UCSD-AML1 (cell line): ENCODE measurements around the gene EIF4G3.
"Not testable (repeated sequence)": the region's sequence is repeated elsewhere in the genome, so short reads cannot be mapped to it uniquely, and the experiment has no call there.

Source experiments
- DNase-seq: peaks from one replicate; lab custom pipeline; 2025; ENCODE audit not compliant: unreplicated experiment; lab: John Stamatoyannopoulos, UW

Gene EIF4G3

DNA sequence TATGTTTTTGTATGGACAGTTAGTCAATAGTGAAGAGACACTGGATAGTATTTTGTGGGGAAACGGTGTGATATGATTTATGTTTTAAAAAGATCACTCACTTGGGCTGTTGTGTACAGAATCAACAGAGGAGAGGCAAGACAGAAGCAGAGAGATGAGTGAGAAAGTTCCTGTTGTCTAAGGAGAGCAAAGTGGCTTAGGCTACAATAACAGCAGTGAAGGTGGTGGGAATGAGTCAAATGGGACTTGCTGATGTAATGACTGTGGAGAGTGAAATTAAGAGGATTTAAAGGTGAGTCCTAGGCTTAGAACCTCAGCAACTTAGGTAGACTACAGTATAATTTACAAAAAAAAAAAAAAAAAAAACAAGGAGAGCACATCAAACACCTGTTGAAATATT, 220.4 kb downstream of the EIF4G3 start:
- DNase-seq, result no peak

DNA sequence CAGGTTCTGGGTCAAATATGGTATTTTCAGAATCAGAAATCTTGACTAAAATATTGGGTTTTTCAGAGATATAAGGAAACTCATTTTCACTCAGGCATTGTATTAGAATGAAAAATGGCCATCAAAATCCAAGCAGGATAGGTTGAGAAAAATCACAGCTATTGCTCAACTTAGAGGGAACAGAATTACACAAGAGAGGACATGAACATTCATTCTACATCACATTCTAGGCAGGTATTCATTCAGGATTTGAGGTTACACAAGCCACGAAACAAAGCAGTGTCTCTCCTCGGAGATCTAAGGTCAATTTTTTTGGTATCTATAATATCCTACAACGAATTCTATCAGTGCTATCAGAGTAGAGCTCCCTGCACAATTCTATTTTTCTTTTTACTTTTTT, 226.0 kb downstream of the EIF4G3 start:
- DNase-seq, result no peak

GRCh38 chr1:20949871-20950590, 226.7 kb downstream of the EIF4G3 start:
- no peak for DNase-seq

GRCh38 chr1:20948101-20948500, 228.6 kb downstream of the EIF4G3 start:
- DNase-seq, result no peak

GRCh38 chr1:20947409-20947808, 229.3 kb downstream of the EIF4G3 start:
- DNase-seq, result no peak

- no peak for DNase-seq
Observed at GRCh38 chr1:20936621-20937020, 240.1 kb downstream of the EIF4G3 start.

DNA sequence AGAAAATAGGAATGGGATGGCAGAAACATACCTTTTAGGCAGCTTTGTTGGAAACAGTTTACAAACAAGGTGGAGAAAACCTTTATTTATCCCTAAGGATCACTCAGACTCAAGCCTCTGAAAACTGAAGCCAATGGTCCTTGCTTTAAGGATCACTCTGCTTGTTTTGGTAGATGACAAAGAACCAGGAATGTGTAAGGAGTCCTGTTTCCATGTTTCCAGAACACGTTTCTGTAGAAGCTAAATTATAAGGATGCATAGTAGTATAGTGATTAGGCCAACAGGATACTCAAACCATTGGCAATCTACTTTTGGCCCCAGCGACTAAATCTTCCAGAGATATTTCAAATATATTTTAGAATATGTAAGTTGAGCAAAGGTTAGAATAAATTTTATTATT, 240.5 kb downstream of the EIF4G3 start:
- no peak for DNase-seq

GRCh38 chr1:20935717-20936116, 241.0 kb downstream of the EIF4G3 start:
- no peak for DNase-seq

- no peak for DNase-seq
Observed at GRCh38 chr1:20932437-20932977, 244.2 kb downstream of the EIF4G3 start.

DNA sequence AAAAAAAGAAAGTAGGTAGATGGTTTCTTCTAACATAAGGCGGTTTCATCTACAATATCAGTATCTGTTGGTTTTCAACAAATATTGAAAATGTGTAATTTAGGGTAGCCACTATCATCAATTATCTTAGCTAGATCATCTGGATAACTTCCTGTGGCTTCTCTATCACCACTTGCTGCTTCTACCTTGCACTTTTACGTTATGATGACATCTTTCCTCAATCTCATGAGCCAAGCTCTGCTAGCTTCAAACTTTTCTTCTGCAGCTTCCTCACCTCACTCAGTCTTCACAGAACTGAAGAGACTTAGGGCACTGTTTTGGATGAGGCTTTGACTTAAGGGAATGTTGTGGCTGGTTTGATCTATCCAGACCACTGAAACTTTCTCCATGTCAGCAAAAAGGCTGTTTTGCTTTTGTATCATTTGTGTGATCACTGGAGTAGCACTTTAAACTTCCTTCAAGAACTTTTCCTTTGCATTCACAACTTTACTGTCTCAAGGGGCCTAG, 244.7 kb downstream of the EIF4G3 start:
- DNase-seq, result no peak

DNA sequence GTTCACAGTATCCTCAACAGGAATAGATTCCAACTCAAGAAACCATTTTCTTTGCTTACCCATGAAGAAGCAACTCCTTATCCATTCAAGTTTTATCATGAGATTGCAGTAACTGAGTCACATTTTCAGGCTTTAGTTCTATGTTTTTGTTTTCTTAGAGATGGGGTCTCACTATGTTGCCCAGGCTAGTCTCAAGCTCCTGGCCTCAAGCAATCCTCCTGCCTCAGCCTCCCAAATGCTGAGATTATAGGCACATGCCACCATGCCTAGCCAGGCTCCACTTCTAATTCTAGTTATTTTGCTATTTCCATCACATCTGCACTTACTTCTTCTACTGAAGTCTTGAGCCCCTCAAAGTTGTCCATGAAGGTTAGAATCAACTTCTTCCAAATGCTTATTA, 246.3 kb downstream of the EIF4G3 start:
- no peak for DNase-seq

DNA sequence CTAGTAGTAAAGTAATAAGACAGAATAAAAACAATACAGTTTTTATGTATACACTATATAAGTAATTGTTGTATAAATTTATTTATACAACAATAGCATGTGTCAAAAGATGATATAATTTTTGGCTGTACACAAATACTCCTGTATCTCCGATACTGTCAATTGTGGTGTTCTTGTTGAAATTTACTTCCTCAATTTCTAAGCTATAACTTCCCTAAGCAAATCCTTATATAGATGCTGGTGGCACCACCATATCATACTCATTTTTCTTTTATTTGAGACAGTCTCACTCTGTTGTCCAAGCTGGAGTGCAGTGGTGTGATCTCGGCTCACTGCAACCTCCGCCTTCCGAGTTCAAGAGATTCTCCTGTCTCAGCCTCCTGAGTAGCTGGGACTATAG, 248.6 kb downstream of the EIF4G3 start:
- DNase-seq, result no peak

- no peak for DNase-seq
Observed at GRCh38 chr1:20921285-20921684, 255.4 kb downstream of the EIF4G3 start.

- DNase-seq, result no peak
Observed at GRCh38 chr1:20913242-20913641, 263.5 kb downstream of the EIF4G3 start.

- DNase-seq, result not testable (repeated sequence)
Observed at GRCh38 chr1:20907526-20907925, 269.2 kb downstream of the EIF4G3 start.

DNA sequence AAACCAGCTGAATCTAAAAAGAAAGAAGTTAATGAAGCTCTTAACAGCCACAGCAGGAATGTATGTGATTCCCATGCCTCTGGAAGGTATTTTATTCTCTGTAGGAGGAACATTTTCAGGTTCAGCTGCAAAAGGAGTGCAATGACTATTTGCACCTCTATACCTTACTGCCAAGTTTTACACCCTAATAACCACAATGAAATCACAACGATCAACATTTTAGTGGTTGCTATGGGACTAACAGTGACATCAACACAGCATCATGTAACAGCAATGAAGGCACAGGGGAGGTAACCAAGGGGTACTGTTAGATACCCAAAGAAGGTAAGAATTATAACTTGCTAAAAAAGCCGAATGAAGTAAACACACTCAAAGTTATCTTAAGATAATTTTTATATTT, 273.3 kb downstream of the EIF4G3 start:
- DNase-seq, result no peak

GRCh38 chr1:20900056-20900455, 276.6 kb downstream of the EIF4G3 start:
- DNase-seq, result no peak

- no peak for DNase-seq
Observed at GRCh38 chr1:20899154-20899972, 277.3 kb downstream of the EIF4G3 start.

GRCh38 chr1:20896826-20897225, 279.9 kb downstream of the EIF4G3 start:
- no peak for DNase-seq

- DNase-seq, result no peak
Observed at GRCh38 chr1:20893931-20894330, 282.8 kb downstream of the EIF4G3 start.

- DNase-seq, result no peak
Observed at GRCh38 chr1:20891091-20891490, 285.6 kb downstream of the EIF4G3 start.

GRCh38 chr1:20887246-20887645, 289.5 kb downstream of the EIF4G3 start:
- DNase-seq, result no peak
